Right kidney (tissue), 1 donor: ENCODE measurements around the gene EXOC3L4.

Experiments used
- DNase-seq: peaks from one replicate; pipeline ENCODE4 v3.0.0-alpha.2; 2016

The EXOC3L4 gene

DNA sequence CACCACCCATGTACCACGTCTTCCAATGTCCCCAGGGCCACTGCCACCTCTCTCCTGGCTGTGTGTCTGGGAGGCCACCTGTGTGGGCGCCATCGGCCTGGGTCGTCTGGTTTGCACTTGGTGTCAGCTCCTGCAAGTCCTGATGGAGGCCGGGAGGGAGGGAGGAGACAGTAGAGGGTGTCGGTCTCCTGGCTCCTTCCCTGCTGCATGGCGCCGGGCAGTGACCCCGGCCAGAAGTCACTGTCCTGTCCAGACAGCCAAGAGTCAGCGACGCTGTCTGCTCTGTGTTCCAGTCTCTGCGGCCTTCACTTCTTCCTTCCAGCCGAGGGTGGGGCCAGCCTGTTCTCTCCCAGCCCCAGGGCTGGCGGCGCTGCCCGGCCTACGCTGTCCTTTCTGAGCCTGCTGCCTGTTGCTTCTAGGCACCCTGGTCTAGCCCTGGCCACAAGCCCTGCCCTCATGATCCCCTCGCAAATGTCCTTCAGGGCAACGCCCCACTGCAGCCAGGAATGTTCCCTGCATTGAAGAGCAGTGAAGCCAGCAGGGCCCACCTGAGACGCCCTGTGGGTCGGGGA is 23.5 kb upstream of the EXOC3L4 start:
- DNase-seq, result no peak

DNA sequence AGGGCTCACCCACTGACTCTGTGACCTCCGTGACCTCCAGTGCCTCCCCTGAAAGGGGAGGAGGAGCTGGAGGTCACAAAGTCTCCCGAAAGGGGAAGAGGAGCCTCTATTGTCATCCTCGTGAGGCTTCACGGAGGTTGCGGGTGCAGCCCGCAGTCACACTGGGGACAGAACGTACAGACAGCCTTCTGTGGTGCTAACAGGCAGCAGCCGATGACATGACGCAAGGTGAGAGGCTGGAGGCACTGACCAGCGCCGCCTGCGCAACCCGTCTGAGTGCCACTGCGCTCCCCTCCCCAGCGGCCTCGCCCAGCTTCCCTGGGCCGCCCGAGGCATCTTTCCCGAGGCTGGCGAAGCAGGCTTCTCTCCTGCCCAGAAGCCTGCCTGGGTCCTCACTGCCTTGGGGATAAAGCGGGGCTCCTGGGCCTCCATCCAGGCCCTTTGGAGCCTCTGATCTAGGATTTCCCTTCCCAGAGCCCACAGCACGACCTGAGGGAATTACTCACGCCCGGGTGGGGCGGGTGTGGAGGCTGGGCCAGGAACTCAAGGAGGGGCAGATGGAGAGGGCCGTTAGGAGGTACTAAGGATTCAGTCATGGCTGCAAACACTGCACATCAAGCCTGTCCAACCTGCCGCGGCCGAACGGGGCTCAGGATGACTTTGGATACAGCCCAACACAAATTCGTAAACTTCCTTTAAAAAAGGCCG is 22.8 kb upstream of the EXOC3L4 start:
- DNase-seq, result no peak

DNA sequence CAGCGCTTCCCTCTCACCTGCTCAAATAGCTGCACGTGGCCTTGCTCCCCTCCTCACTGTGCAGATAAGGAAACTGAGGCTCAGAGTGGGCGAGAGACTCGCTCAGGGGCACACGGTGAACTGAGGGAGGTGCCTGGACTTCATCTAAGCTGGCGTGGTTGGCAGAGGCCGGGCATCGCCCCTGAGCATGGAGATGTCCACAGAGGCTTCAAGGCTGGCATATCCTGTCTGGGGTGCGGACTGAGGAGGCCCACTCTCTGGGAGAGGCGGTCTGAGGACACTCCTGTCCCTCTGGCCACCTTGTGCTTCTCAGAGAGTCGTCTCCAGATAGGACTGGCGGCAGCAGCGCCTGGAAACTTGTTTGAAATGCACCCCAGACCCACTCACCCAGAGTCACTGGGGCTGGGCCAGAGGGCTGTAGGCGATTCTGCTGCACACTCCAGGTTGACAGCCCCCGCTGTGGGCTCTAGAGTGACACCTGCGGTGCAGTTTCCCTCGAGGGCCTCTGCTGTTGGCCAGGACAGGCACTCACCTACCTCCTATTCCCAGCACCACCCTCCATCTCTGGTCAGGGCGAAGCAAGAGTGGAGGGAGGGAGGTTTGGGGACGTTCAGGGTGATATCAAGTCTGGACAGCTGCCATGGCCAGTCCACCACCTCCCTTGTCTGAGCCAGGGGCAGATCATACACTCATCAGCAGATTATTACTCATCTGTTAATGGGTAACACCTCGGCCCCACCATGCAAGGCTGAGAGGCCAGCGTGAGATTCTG is 21.7 kb upstream of the EXOC3L4 start:
- no peak for DNase-seq

DNA sequence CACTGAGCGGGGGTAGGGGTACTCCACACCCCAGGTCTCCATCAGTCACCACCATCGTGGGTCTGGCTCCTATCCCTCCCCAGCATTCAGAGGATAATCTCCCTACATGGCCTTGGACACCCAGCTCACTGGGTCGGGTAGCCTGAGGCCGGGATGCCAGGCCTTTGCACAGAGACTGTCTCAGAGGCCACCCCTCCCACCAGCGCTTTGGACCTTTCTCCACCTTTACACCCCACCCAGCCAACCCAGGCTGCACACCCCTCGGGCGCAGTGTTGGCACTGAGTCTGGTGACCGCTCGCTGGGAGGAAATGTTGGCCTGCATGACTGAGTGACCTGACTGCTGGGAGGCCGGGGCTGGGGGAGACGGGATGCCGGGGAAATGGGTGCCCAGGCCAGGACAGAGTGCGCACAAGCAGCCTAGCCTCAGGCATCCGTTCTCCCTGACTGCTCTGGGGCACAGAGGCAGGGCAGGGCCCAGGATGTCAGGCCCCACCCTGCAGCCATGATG is 21.1 kb upstream of the EXOC3L4 start:
- no peak for DNase-seq

DNA sequence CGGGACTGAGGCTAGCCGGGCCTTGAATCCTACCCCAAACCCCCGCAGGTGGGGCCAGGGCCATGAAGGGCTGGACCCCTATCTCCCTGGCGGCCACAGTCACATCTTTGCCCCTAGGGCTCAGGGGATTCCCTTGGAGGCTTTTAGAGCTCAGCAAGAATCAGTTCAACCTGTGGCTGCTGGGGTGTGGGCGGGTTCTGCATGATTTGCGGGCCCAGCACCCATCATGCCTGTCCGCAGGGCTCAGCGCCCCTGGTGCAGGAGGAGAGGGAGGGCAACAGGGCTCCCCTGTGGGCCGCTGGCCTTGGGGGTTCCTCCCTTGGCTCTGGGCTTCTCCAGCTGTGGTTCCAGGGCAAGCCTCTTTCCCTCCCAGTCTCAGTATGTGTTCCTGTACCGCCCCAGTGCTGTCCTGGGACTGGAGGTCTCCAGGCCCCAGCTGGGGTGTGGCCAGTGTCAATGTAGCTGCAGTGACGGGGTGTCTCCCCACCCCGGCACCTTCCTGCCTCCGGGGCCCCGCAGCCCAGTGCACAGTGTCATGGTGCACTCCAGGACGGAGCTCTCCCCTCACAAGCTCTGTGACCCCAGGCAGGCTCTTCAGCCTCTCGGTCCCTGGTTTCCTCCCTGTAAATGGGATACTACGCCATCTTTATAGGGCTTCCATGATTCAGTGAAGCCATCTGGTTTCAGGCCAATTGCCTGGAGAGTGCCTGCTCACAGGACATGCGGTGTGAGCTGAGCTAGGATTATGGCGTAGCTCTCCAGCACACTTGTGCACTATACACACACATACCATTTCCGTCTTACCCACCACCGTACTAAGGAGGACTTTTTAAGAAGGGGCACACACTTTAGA is 20.4 kb upstream of the EXOC3L4 start:
- no peak for DNase-seq

DNA sequence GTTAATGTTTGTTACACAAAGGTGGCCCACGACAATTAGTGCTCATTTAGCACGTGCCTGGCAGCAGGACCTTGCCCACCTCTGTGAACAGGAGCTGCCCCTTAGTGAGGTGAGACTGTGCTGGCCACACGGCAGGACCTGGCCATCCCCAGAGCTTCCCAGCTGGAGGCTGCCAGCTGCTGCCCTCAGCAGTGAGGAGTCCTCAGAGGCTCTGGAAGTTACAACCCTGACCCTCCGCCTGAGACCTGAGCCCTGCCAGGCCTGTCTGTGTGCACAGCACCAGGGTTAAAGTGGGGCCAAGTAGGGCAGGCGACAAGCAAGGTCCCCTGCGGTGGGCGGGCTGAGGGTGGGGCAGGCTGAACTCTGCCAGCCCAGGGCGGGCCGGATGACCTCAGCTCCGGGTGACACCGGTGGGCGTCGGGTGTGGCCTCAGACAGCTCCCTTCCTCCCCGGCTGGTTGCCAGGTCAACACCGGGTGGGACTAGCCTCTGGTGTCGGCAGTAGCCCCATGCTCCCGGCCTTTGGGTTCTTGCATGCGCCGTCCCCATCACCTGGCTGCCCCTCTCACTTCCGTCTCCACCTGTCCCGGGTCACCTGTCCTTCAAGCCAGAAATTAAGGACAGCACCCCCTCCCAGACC is 19.7 kb upstream of the EXOC3L4 start:
- DNase-seq, result no peak

DNA sequence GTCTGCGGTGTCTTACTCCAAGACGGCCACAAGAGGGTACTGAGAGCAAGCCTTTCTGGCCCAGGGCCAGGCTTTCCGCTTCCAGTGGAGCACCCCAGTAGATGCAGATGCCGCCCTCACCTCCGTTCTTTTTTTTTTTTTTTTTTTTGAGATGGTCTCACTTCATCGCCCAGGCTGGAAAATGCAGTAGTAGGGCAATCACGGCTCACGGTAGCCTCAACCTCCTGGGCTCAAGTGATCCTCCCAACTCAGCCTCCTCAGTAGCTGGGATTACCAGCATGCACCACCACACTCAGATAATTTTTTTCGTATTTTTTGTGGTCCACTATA is 16.1 kb upstream of the EXOC3L4 start:
- DNase-seq, result no peak

DNA sequence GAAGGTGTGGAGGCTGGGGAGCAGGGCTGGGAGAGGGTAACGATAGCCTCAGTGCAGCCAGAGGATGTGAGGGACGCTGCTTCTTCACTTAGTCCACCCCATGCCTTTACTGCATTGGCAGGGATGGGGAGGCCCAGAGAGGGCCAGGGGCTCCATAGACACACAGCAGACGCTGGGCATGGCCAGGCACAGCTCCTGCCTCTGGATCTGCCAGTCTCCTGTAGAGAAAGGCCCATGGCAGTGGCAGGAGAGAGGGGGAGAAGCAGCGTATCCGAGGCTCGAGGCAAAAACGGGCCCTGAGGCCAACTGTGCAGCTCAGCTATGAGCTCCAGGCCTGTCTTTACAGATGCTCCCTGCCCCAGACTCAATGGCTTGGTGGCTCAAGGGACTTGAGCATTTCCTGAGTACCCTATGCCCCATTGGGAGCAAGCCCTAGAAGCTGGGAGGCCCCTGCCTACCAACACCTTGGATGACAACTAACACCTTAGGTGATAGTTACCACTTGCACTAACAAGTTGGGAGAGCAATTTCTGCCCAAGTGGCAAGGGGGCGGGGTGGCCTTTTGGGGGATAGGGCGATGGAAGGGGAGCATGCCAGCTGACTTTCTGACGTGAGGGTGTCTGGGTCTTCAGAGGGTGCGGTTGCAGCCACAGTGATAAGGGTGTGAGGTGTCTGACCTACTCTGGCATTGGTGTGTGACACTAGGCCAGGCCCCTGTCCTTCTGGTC is 15.5 kb upstream of the EXOC3L4 start:
- no peak for DNase-seq

DNA sequence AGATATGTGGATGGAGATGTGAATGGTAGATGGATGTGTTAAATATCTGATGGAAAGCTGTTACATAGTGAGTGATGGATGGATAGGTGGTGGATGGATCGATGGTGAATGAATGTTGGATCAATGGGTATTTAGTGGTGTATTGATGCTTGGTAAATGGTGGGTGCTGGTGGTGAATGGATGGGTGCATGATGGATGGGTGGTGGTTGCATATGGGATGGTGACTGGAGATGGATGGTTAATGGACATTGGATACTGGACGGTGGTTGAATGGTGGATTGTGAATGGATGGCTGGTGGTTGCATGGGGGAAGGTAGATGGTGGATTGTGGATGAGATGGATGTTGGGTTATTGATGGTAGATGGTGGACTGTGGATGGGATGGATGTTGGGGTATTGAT is 12.6 kb upstream of the EXOC3L4 start:
- no peak for DNase-seq

DNA sequence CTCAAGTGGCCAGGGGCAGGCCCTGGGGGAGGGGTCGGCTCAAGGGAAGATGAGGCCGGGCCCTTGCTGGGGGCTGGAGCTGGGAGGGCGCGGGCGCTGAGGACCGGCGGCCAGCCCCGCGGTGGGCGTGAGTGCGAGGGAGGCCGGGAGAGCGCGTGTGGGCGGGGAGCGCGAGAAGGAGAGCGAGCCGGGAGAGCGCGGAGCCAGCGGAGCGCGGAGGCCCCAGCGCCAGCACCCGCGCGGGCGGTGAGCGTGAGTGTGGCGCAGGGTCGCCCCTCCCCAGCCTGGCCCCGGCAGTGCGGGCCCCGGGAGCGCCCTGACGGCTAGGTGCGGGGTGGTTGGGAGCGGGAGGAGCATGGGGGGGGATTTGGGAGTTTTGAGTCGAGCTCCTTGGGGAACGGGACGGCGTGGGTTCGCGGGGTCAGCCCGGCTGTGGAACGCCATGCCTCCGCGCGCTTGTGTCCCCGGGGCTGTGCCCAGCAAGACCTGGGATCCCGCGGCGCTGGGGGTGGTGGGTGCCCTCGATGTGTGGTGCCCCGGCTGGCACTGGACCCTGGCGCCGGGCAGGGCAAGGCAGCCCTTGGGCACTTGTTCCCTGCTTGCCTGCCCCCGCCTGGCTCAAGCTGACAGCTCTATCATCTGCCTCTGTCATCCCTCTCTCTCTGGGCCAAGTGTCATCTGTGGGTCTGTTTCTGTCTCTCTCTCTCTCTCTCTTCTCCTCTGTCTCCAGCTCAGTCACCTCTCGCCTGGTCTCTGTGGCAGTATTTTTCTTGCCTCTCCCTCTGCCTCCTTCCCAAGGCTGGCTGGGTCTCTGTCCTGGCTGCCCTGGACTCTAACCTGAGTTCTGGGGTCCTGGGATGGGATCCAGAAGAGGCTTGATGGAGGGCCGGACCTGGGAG is 10.3 kb upstream of the EXOC3L4 start, which contains the start of gene LBHD2:
Gene LBHD2 (plus strand): TSS at position 190 of the 899 bp plus-strand sequence. CDS start 1,803 bp downstream, outside the sequence.
- no peak for DNase-seq

DNA sequence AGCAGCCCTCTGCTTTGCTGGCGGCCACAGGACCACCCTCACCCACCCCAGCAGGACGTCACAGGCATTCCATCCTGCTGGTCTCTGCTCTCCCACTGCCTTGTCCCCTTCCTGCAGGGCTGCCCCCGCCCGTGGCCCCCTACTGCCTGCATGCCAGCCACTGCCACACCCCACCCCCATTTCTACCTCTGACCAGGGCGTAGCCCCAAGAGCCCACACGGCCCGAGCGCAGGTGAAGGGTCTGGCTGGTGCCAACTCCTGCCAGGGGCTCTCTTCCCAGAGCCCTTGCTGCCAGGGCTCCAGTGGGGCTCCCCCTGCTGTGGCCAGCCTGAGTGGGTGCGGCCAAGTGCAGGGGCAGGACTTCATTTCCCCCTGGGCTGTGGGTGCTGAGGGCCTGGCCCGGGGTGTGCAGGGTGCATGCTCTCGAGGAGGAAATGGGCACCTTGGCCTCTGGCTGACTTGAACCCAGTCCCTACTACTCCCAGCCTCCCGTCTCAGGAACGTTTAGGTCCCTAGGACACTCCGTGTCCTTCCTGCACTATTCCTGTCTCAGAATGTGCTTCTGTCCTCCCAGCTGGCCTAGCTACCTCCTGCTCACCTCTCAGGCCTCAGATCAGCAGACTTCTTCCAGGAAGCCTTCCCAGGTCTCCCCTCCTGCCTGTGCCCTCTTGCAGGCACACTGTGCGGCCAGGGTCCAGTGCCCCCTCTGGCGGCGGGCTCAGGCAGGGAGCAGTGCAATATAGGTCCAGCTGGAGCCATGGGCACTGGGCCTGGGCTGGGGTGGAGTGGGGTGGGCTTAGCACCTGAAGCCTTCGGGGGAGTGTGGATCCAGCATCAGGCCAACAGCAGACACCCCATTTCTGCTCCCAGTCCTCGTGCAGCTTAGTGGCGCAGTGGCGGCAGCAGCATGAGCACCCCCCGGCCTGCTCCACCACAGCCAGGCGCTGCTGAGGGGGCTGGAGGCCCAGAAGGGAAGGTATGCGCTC is 9.1 kb upstream of the EXOC3L4 start:
- no peak for DNase-seq

DNA sequence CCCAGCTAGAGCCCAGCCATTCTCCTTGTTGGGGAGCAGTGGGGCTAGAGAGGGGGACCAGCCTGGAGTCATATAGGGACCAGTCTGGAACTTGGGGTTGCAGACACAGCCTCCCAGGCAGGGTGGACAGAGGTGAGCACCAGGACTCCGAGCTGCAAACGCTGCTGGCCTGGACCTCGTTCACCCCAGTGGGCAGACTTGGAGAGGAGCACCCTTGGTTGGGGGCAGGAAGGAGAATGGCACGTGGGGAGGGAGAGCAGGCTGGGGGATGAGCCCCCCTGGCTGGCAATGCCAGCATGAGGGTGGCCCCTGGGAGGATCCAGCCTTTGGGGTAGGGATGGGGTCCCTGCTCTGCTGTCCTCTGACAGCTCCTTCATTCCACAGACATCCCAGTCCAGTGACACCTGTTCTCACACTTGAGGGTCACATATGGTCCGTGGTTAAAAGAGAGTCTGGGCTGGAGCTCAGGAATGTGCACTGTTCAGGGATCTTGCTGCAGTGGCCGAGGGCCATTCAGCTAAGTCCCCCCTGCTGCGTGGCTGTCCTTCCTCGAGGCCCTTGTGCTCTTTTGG is 7.7 kb upstream of the EXOC3L4 start:
- no peak for DNase-seq

DNA sequence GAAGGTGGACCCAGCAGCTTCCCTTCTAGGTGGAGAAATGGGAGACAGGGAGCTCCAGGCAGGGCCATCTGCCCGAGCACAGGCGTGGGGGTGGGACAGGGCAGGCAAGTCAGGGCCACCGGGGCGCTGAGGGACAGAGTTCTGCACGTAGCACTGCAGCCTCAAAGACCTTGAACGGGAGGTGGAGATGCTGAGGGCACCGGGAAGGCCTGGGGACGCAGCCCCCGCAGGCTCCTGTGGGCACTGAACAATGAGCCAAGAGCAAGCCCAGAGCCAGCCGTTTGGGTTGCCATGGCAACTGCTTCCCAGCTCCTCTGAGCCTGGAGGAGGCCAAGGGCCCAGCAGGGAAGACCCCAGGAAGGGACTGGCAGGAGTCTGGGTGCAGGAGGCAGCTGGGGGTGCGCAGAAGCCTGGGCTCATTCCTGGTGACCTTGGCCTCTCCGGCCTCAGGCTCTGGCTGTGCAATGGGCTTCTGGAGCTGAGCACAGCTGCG is 7.1 kb upstream of the EXOC3L4 start:
- no peak for DNase-seq

DNA sequence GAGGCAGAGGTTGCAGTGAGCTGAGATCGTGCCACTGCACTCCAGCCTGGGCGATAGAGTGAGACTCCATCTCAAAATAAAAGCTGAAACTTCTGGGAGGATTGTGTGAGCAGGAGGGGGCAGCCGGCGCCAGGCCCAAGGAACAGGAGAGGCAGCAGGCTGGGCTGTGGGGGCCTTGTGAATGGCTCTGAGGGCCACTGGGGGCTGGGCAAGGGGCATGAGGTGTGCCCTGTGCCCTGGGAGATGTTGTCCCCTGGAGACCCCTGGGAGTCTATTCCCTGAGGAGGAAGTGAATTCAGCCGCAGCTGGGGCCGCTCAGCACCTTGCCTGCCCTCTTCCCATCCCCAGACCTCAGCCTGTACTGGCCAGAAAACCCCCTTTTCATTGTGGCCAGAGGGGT is 5.6 kb upstream of the EXOC3L4 start:
- DNase-seq, result no peak

DNA sequence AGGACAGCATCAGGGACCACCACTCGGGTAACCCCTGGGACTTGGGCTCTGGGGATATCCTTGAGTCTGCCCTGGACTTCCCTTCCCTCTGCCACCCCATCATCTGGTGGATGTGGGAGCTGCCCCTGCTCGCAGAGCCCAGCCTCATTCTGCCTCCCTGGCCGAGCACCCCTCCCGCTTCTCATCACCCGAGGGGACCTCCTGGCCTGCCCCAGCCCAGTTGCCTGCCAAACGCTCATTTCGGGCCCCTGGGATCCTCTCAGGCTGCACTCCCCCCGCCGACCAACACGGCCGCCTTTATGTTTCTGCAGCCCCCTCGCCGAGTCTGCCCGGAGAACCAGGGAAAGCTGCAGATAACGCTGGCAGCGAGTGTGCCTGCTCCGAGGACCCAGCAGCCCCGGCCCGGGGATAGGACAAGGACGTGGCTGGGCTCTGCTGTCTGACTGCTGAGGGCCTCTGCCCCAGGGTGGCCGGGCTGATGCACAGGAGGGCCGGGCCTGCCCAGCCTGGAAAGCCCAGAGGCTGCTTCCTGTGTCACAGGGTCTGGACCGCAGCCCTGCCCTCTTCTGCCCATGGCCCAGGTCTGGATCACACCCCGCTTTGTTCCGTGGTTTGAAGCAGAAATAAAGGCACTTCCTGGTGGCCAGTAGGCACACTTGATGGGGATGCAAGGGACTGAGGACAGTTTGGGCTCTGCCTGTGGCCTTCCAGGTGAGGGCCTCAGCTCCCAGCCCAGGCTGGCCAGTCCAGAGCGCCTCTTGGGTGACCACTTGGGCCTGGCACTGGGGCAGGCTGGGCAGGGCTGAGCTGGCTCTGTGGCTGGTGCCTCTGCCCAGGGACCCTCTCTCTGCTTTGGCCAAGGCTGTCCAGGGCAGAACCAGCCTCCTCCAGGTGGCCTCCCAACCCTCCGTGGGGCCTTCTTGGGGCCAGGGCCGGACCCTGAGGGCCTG is 4.9 kb upstream of the EXOC3L4 start:
- no peak for DNase-seq

DNA sequence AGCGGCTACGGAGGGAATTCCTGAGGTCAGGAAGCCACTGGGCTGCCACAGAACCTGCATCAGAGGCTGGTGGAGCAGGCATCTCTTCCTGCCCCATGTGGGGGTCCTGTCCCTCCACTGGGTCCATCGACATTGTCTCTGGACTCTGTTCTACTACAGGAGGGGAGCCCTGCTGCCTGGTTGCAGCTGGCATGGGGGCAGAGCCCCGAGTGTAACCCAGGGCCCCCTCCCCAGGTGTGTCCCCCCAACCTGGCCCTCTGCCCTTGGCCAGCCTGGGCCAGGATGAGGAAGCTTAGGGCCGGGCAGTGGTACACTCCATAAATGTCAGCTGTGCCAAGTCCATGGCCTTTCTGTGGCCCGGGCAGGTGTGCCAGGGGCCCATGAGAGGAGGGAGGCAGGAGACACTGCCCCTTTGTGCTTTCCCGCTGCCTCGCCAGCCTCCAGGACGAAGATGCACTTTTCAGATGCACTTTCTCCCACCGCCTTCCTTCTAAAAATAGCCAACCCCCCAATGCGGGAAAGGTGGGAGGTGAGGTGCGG is 4.0 kb upstream of the EXOC3L4 start:
- DNase-seq, result no peak
